ENCODE measurements around the gene ICA1. TPM values are rescaled to one million over a fixed set of nuclear protein-coding genes. Genes with fewer than 3 reads are reported as not detected.

Gene ICA1
- total RNA-seq: 1 to 10 TPM in 3 of 5 donors, under 1 TPM in 2; 0.82 to 2.4 (median 1.1) TPM
- 3.6 TPM for total RNA-seq (2013)
- total RNA-seq: 0.11 to 3.8 (median 1.5) reads per million in 29 experiments

DNA sequence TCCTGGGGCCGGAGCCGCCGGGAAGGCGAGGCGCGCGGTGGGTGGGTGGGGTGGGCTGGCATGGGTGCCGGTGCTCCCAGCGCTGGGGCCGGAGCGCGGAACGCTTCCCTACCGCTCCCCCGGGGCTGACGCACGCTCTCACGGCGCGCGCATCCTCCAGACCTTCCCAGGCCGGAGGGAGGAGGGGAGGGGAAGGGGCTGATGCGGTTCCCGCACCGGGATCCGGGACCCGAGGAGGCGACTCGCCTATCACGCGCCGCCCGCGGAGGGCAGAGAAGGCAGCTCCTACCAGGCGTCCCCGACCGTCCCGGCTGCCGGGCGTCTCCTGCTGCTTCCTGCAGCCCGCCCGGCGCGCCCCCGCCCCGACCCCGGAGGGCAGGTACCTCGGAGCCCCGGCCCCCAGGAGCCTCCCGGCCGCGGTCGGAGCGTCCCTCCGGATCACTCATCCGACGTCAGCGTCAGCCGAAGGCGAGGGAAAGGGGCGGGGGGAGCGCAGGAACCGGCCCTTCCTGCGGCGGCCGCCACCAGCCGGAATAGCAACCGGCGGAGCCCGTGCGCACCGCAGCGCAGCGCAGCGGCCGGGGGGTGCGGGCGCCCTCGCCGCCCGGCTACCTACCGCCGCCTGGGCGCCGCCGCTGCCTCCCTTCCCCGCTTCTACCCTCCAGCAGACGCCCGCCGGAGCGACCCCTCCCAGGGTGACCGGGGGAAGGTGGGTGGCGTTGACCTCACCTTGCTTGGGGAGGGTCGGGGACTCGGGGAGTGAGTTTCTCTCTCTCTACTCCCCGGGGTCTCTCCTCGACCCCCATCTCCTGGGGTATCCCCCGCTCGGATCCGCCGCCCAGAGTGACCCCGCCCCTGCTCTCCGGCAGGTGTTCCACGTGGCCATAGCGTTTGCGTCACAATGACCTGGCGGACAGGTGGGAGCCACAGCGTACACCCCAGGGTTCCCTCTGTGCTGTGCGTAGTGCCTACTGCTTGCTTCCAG, at the start of gene ICA1:
Gene ICA1 (minus strand): TSS at position 457 of the 985 bp plus-strand sequence. CDS start 26,241 bp downstream, outside the sequence.
- 1% methylated on average over 93 of the region's 109 CpGs for WGBS (ENCODE audit: insufficient coverage)
- peaks cover 0 to 10% of the 10 kb centered on the region in 2 experiments for H3K4me1 ChIP-seq (ENCODE audit: control insufficient read depth in 1 of 2, extremely low read depth in 1 of 2, insufficient read depth in 2 of 2, low read length in 2 of 2)
- Mint-ChIP-seq H3K9me3 (peaks cover 0 to 3% (median 0%) of the 10 kb centered on the region in 3 donors), H3K27ac (no peak within 1 kb of the TSS), H3K4me1 (peaks cover 6 to 13% (median 11%) of the 10 kb centered on the region in 3 donors), H3K4me3 (peak within 1 kb of the TSS; percentile 64 to 73 (median 71)), H3K36me3 (no peaks in the 10 kb centered on the region), H3K27me3 (peaks cover 61 to 66% of the 10 kb centered on the region in 2 donors)
- POLR2A ChIA-PET: no interaction called here
- no peaks in the 10 kb centered on the region for H3K36me3 ChIP-seq (ENCODE audit: control insufficient read depth in 2 of 2, extremely low read depth in 1 of 2, insufficient read depth in 1 of 2, low read length in 1 of 2)
- DNase-seq: peak in 7 of 35 experiments; percentile 1 to 16 (median 6)
- peaks cover 0 to 14% of the 10 kb centered on the region in 2 experiments for H3K27me3 ChIP-seq (replicated peaks in 1 of 2; ENCODE audit: control insufficient read depth in 2 of 2, extremely low read depth in 1 of 2, insufficient read depth in 2 of 2, low read length in 1 of 2)
- CTCF ChIA-PET: interaction anchor here in 1 of 2 donors (1.1 kb wide), 1 partner anchor 34 kb away, joined by 3 read pairs; no protein-coding TSS in a partner anchor
- peak within 1 kb of the TSS; percentile 22 to 72 for H3K4me3 ChIP-seq (ENCODE audit: control insufficient read depth in 1 of 2, extremely low read depth in 1 of 2, low read length in 1 of 2)
- no peaks in the 10 kb centered on the region for H3K9me3 ChIP-seq
- ATAC-seq (replicated peaks in 1 of 4): peak in 3 of 4 experiments; percentile 31 to 46 (median 41)
- no peak within 1 kb of the TSS for H3K27ac ChIP-seq (ENCODE audit: low read length)

DNA sequence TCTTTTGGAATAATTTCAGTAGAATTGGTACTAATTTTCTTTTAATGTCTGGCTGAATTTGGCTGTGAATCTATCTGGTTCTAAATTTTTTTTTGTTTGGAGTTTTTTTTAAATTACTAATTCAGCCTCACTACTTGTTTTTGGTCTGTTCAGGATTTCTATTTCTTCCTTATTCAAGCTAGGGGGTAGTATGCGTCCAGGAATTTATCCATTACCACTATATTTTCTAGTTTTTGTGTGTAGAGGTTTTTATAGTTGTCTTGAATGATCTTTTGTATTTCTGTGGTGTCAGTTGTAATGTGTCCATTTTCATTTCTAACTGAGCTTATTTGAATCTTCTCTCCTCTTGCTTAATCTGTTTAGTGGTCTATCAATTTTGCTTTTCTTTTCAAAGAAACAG, 48.9 kb upstream of the ICA1 start:
- Histone ChIP-seq H3K9me3 (no peaks in the 10 kb centered on the region), H3K36me3 (ENCODE audit: control insufficient read depth in 2 of 2, extremely low read depth in 1 of 2, insufficient read depth in 1 of 2, low read length in 1 of 2) (no peaks in the 10 kb centered on the region), H3K4me1 (ENCODE audit: control insufficient read depth in 1 of 2, extremely low read depth in 1 of 2, insufficient read depth in 2 of 2, low read length in 2 of 2) (no peaks in the 10 kb centered on the region), H3K27me3 (replicated peaks in 1 of 2; ENCODE audit: control insufficient read depth in 2 of 2, extremely low read depth in 1 of 2, insufficient read depth in 2 of 2, low read length in 1 of 2) (peaks cover 0 to 14% of the 10 kb centered on the region in 2 experiments), H3K27ac (ENCODE audit: low read length) (no peak overlapping the region), H3K4me3 (ENCODE audit: control insufficient read depth in 1 of 2, extremely low read depth in 1 of 2, low read length in 1 of 2) (no peak overlapping the region)
- Mint-ChIP-seq H3K9me3 (peaks cover 3 to 10% (median 10%) of the 10 kb centered on the region in 3 donors), H3K4me3 (no peak overlapping the region), H3K4me1 (no peaks in the 10 kb centered on the region), H3K27ac (no peak overlapping the region), H3K27me3 (peaks cover 28 to 40% of the 10 kb centered on the region in 2 donors), H3K36me3 (no peaks in the 10 kb centered on the region)
- ATAC-seq (replicated peaks in 1 of 4) (no peak), DNase-seq (no peak)
- WGBS (ENCODE audit: insufficient coverage): no CpG with 5 or more reads among the region's 1 CpG
- ChIA-PET CTCF (interaction anchor here in 1 of 2 donors (0.8 kb wide), 1 partner anchor 15 kb away, joined by 3 read pairs; no protein-coding TSS in a partner anchor), POLR2A (no interaction called here)

DNA sequence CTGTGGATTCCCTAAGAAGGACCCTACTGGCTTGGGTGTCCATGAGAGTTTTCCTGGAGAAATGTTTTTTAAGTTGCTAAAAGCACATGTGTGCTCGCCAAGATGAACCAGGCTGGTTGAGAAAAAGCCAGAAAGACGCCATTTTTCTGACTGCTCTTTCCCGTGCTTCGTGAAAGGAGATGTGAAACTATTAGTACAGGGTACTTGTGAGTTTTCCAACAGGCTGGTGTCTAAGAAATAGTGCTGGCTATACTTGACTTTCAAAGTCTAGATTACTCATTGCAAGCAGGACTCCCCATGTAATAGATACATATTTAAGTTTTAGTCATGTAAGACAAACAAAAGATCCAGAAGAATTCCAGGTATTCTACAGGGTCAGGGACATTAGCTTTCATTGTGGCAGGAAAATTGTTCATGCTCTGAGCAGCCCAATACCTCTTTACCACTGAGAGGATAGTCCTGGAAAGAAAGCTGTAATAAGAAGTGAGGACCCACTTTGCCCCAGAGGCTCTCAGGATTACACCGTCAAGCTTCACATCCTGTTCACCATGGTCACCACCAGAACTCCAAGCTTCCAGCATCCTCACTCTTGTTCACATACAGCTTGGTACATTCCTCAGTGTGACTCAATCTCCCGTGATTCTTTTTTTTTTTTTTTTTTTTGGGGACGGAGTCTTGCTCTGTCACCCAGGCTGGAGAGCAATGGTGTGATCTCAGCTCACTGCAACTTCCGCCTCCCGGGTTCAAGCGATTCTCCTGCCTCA, 43.8 kb upstream of the ICA1 start:
- ATAC-seq (replicated peaks in 1 of 4): no peak
- Histone ChIP-seq H3K4me1 (ENCODE audit: control insufficient read depth in 1 of 2, extremely low read depth in 1 of 2, insufficient read depth in 2 of 2, low read length in 2 of 2) (no peaks in the 10 kb centered on the region), H3K4me3 (ENCODE audit: control insufficient read depth in 1 of 2, extremely low read depth in 1 of 2, low read length in 1 of 2) (no peak overlapping the region), H3K27me3 (replicated peaks in 1 of 2; ENCODE audit: control insufficient read depth in 2 of 2, extremely low read depth in 1 of 2, insufficient read depth in 2 of 2, low read length in 1 of 2) (no peaks in the 10 kb centered on the region), H3K9me3 (no peaks in the 10 kb centered on the region), H3K36me3 (ENCODE audit: control insufficient read depth in 2 of 2, extremely low read depth in 1 of 2, insufficient read depth in 1 of 2, low read length in 1 of 2) (no peaks in the 10 kb centered on the region), H3K27ac (ENCODE audit: low read length) (no peak overlapping the region)
- no peak for DNase-seq
- no peaks in the 10 kb centered on the region for H3K9me3 Mint-ChIP-seq
- H3K4me3 Mint-ChIP-seq: no peak overlapping the region
- H3K36me3 Mint-ChIP-seq: no peaks in the 10 kb centered on the region
- no peak overlapping the region for H3K27ac Mint-ChIP-seq
- 86% methylated on average over 1 of the region's 10 CpGs for WGBS (ENCODE audit: insufficient coverage)
- CTCF ChIA-PET: interaction anchor here (0.8 to 1.2 kb wide), 3 partner anchors 8 to 10 kb away, joined by 3 to 4 read pairs (median 3); no protein-coding TSS in a partner anchor
- H3K4me1 Mint-ChIP-seq: no peaks in the 10 kb centered on the region
- H3K27me3 Mint-ChIP-seq: peaks cover 15 to 18% of the 10 kb centered on the region in 2 donors
- POLR2A ChIA-PET: interaction anchor here in 1 of 2 donors (0.7 kb wide), 1 partner anchor 1659 kb away, joined by 11 read pairs; no protein-coding TSS in a partner anchor

DNA sequence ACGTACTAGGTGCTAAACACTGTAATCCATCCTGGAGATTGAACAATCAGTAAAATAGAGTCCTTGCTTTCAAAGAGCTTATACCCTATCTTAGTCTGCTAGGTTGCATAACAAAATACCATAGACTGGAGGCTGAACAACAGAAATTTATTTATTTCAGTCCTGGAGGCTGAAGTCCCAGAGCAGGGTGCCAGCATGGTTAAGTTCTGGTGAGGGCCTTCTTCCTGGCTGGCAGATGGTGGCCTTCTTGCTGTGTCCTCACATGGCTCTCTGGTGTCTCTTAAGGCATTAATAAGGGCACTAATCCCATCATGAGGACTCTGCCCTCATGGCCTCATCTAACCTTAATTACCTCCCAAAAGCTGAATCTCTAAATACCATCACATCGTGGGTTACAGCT, 43.1 kb upstream of the ICA1 start:
- CTCF ChIA-PET: interaction anchor here in 1 of 2 donors (1.2 kb wide), 1 partner anchor 9 kb away, joined by 4 read pairs; no protein-coding TSS in a partner anchor
- H3K4me1 ChIP-seq (ENCODE audit: control insufficient read depth in 1 of 2, extremely low read depth in 1 of 2, insufficient read depth in 2 of 2, low read length in 2 of 2): no peaks in the 10 kb centered on the region
- POLR2A ChIA-PET: no interaction called here
- Mint-ChIP-seq H3K36me3 (no peaks in the 10 kb centered on the region), H3K27ac (no peak overlapping the region), H3K4me3 (no peak overlapping the region), H3K27me3 (peaks cover 15 to 20% of the 10 kb centered on the region in 2 donors), H3K9me3 (no peaks in the 10 kb centered on the region), H3K4me1 (no peaks in the 10 kb centered on the region)
- no CpG with 5 or more reads among the region's 2 CpGs for WGBS (ENCODE audit: insufficient coverage)
- DNase-seq (no peak), ATAC-seq (replicated peaks in 1 of 4) (no peak)
- H3K9me3 ChIP-seq: no peaks in the 10 kb centered on the region
- H3K4me3 ChIP-seq (ENCODE audit: control insufficient read depth in 1 of 2, extremely low read depth in 1 of 2, low read length in 1 of 2): no peak overlapping the region
- H3K27me3 ChIP-seq (replicated peaks in 1 of 2; ENCODE audit: control insufficient read depth in 2 of 2, extremely low read depth in 1 of 2, insufficient read depth in 2 of 2, low read length in 1 of 2): no peaks in the 10 kb centered on the region
- no peaks in the 10 kb centered on the region for H3K36me3 ChIP-seq (ENCODE audit: control insufficient read depth in 2 of 2, extremely low read depth in 1 of 2, insufficient read depth in 1 of 2, low read length in 1 of 2)
- H3K27ac ChIP-seq (ENCODE audit: low read length): no peak overlapping the region

DNA sequence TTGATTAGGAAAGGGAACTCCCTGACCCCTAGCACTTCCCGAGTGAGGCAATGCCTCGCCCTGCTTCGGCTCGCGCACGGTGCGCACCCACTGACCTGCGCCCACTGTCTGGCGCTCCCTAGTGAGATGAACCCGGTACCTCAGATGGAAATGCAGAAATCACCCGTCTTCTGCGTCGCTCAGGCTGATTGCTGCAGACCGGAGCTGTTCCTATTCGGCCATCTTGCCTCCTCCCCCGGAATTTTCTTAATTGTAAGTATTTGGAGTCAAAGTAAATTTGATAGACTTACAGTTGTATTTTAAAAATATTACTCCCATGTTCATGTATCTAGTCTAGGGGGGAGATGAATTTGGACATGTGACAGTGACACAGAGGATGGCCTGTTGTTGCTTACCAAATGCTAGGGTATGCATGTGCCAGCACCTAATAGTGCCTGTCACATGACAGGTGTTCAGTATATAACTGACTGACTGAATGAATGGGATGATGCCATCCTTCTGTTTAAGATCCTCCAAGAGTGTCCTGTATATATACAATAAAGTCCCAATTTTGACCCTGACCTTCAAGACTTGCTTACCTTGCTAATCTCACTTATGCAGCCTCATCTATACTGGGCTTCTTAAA, 42.0 kb upstream of the ICA1 start:
- CTCF ChIA-PET: no interaction called here
- no peaks in the 10 kb centered on the region for H3K9me3 Mint-ChIP-seq
- H3K27me3 Mint-ChIP-seq: peaks cover 15 to 20% of the 10 kb centered on the region in 2 donors
- Histone ChIP-seq H3K27ac (ENCODE audit: low read length) (no peak overlapping the region), H3K4me1 (ENCODE audit: control insufficient read depth in 1 of 2, extremely low read depth in 1 of 2, insufficient read depth in 2 of 2, low read length in 2 of 2) (no peaks in the 10 kb centered on the region), H3K9me3 (no peaks in the 10 kb centered on the region), H3K4me3 (ENCODE audit: control insufficient read depth in 1 of 2, extremely low read depth in 1 of 2, low read length in 1 of 2) (no peak overlapping the region), H3K36me3 (ENCODE audit: control insufficient read depth in 2 of 2, extremely low read depth in 1 of 2, insufficient read depth in 1 of 2, low read length in 1 of 2) (no peaks in the 10 kb centered on the region), H3K27me3 (replicated peaks in 1 of 2; ENCODE audit: control insufficient read depth in 2 of 2, extremely low read depth in 1 of 2, insufficient read depth in 2 of 2, low read length in 1 of 2) (no peaks in the 10 kb centered on the region)
- WGBS (ENCODE audit: insufficient coverage): 99% methylated on average over 9 of the region's 16 CpGs
- H3K4me1 Mint-ChIP-seq: no peaks in the 10 kb centered on the region
- no peak for ATAC-seq (replicated peaks in 1 of 4)
- no peak for DNase-seq
- no peak overlapping the region for H3K27ac Mint-ChIP-seq
- POLR2A ChIA-PET: no interaction called here
- H3K4me3 Mint-ChIP-seq: no peak overlapping the region
- no peaks in the 10 kb centered on the region for H3K36me3 Mint-ChIP-seq
